T-helper 1 cell treated with Interleukin-12 subunit alpha and Interleukin-12 subunit beta and Interleukin-4 antibody, amounts not matched to agents 30 ng/mL and 1 ng/mL, for 36 hours (primary cell): ENCODE results near the gene ZC3HAV1L. TPM values are rescaled to one million over a fixed set of nuclear protein-coding genes. Genes with fewer than 3 reads are reported as not detected.
"Not testable (repeated sequence)": the region's sequence is repeated elsewhere in the genome, so short reads cannot be mapped to it uniquely, and the experiment has no call there.

ENCODE experiments used
- intact Hi-C: fragments of 100-400 bp; cut with micrococcal nuclease; formaldehyde crosslinking; loops from one replicate; pipeline ENCODE4 v1.15.1; 2024
- total RNA-seq: library from RNA; stranded (reverse); gene quantifications from 2 replicates; pipeline ENCODE4 v1.2.3, GENCODE V29; 2022

Gene ZC3HAV1L
- total RNA-seq, 1 donor from 2014 or later, result 21.4 TPM

DNA sequence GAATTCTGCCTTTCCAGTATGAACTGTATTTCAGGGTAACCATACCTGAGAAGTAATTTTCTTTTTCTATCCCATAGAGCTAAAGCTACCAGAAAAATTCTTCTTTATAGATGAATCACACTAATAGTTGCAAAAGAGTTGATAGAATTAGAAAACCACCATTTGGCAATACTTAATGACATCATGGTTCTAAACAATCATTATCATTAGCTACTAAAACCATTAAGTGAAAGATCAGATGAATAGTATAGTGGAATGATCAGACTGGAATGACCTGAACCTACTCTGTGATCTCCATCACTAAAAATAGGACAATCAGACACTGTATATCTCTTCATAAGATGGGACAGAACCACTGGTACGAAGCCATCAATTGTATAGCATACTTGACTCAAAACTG lies 19.8 kb upstream of the ZC3HAV1L start:
- intact Hi-C loops, result no loop called here

DNA sequence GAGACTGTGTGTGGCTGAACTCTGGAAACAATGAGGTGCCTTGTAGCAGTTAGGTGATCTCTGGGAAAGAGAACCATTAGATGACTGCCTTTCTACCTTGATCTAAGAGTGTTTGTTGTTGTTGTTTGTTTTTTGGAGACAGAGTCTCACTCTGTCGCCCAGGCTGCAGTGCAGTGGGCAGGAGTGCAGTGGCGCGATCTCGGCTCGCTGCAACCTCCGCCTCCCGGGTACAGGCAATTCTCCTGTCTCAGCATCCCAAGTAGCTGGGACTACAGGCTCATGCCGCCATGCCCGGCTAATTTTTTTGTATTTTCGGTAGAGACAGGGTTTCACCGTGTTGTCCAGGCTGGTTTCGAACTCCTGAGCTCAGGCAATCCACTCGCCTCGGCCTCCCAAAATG lies 18.8 kb upstream of the ZC3HAV1L start:
- intact Hi-C loops, result not testable (repeated sequence)

DNA sequence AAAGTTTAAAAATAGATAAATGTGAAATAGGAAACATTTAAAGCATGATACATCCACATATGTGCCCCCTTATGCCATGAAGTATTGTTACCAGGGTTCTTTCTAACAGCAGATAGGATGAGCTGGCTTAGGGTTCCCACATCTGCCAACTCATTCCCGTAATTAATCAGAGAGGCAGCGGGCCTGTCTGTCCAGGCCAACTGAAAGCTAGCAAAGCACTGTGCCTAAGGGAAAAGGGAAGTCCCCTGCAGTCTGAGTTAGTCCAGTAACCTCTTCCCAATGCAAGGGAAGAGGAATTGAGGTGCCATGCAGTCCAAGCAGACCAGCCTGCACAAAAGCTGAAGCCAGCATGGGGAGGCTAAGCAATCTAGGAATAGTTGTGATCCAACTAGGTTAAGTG lies 18.3 kb upstream of the ZC3HAV1L start:
- intact Hi-C loops, result no loop called here

DNA sequence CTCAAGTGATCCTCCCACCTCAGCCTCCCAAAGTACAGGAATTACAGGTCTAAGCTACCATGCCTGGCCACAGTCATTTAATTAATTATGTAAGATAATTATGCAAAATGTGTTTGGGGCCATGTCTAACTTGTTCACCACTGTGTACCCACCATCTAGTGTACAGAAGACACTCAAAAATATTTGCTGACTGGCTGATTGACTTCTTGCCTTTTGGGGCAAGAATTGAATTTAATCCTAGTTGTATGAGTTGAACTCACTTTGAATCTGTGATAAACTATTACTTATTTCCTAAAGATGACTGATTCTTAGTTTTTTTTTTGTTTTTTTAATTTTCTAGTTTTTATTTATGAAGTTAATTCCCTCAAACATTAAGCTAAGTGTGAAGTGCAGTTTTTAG lies 15.8 kb upstream of the ZC3HAV1L start:
- intact Hi-C loops, result no loop called here

DNA sequence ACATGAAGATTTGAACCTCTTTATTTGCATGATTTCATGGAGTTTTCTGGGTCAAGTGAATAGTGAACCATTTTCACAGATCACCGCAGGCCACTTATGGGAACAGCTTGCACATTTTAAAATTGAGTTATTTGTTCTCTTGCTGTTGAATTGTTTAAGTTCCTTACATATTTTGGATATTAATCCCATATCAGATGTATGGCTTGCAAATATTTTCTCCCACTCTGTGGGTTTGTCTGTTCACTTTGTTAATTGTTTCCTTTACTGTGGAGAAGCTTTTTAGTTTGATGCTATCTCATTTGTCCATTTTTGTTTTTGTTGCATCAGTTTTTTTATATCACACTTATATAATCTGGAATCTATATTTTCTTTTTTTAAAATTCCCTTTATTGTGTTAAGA lies 14.1 kb upstream of the ZC3HAV1L start:
- intact Hi-C loops, result no loop called here

DNA sequence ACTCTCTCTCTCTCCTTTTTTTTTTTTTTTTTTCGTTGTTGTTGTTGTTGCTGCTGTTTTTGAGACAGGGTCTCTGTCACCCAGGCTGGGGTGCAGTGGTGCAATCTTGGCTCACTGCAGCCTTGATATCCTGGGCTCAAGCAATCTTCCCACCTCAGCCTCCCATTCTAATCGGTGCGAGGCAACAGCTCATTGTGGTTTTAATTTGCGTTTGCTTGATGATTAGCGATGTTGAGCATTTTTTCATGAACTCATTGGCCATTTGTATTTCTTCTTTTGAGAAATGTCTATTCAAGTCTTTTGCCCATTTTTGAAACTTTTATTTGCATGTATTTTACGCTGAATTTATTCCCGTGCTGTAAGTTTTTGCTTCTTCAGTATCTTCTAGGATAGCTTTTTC lies 13.3 kb upstream of the ZC3HAV1L start:
- intact Hi-C loops, result no loop called here

DNA sequence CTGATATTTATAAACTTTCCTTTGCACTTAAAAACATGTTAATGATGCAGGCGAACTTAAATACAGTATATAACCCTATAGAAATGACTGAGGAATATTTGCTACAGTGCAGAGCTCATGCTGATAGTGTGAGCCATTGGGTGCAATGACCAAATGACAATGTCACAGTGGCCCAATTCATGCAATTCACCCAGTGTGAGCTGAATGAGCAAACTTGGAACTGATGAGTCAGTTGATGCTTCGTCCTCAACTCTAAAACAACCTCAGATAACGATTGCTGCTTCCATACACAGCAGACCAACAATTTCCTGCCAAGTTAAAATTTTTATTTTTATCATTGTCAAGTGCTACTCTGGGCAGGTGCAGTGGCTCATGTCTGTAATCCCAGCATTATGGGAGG lies 12.1 kb upstream of the ZC3HAV1L start:
- intact Hi-C loops, result loop anchor here (1.0 kb wide), 1 partner anchor 12 kb away; no protein-coding TSS in a partner anchor

DNA sequence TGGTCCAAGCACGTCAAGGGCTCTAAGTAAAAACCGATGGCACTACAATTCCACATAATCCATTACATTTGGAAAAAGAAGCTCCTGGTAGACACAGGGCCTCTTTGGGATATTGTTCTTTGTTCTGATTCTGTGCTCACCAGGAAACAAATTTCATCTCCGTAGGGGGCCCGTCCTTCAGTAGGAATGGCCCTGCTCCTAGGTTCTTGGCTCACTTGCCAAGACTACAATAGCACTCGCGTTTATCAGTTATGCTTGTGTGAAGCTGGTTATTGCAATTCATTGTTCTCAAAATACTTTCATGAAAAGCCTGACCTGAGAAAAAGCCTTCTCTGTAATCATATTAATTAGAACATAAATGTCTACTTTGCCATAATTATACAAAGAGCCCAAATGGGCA lies 10.3 kb upstream of the ZC3HAV1L start:
- intact Hi-C loops, result no loop called here

DNA sequence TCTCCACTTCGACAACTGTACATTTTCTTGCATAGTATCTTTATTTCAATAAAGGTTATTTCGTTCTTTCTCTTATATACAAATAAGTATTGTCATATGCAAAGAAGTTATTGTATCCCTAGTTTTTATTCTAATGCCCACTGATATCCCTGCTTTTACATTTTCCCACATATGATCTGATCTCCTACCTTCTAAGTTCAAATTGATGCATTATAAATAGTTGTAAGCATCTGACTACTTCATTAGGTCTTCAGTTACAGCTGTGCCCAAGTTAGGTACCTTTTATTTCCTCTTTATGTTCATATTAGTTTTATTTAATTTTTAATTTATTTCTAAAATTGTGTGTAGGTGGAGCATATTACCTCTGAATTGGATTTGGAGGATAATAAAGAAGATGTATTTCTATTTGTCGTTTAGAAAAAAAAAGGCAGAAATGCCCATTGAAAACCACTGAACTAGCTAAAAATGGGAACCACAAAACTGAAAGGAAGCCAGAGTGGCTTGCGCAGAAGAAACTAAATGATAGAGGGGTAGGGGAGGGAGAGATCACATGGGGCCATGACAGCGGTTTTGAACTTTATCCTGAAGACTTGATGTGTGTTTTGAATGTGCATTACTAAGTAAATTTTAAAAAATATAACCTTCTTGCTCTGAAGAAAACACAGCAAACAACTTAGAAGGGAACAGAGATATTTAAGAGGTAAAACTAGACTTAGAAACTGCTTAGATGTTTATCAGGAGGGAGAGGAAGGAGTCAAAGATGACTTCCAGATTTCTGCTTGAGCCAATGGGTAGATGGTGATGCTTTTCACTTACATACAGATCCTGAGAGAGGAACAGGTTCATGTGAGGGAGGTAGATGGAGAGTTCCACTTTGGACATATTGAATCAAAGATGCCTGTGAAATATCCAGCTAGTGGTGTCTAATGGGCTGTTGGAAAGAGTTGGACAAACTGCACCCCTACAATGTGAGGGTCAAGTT lies 9.3 kb upstream of the ZC3HAV1L start:
- intact Hi-C loops, result loop anchor here (1.0 to 5.0 kb wide), 15 partner anchors 9 to 586 kb away; partner anchors contain the start of genes UBN2, ZC3HAV1 and ZC3HAV1L

DNA sequence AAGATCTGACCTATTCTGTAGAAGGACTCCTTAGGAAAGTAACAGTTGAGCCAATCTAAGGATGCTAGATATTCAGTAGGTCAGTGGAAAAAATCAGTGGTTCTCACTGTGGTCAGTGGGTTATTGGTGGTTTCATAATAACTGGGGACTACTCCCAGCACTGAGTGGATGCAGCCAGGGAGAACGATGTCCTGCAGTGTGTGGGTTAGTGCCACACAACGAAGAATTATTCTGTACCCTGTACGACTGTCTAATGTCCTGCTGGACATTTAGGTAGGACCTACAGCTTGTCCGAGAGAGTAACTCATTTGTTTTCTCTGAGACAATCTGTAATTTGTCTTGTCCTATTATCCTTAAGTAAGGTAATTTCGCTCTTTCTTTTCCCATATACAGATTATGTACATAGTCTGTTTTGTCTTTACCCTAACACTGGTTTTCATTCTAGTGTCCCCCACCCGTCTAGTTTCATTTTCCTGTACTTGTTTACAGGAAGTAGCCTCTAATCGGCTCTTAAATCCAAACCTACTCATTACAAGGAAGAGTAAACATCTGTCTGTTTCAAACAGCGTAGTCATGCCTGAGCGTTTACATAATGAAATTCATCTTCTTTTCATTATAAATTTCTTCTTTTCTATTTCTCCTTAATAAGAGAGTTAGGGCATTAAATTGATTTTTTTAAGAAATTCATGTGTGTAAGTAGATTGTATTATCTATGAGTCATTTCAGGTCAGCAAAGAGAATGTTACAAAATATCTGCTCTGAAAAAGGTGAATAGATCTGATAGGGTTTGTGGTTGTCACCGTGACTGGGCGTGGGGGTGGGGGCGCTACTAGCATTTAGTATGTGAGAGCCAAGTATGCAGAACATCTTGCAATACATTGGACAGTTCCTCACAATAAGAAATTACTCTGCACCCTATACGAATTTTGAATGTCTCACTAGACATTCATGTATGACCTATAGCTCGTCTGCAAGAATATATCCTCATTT lies 8.3 kb upstream of the ZC3HAV1L start:
- intact Hi-C loops, result loop anchor here (1.0 to 5.0 kb wide), 13 partner anchors 8 to 585 kb away; partner anchors contain the start of genes UBN2, ZC3HAV1 and ZC3HAV1L

DNA sequence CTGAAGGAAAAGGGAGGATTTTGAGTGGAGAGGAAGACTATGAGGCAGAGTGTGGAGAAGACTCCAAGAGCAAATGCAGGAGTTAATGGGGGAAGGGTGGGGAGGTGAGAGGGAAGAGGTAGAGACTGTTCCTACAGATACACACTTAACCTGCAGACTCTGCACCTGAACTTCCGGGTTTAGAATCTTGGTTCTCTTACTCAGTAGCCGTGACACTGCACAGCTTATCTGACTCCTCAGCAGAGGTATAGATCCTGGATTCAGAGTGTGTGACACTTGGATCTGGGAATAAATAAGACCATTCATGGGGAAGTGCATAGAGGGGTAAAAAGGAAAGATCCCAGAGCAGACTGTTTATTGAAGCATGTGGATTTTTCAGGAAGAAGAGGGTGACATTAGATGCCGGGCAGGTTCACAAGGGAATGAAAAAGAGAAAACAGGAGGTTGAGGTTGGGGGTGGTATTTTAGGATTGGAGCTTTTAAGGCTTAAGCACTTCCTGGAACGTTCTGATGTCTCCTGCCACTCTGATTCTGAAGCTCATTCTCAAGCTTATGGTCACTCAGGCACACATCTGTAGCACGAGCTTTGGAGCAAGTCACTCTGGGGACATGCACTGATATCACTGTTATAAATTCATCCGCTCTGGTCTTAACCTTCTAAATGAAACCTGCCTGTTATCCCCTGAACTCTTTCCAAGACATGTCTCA lies 5.7 kb upstream of the ZC3HAV1L start:
- intact Hi-C loops, result loop anchor here (5.0 kb wide), 1 partner anchor 191 kb away; the partner anchor contains the start of gene UBN2

DNA sequence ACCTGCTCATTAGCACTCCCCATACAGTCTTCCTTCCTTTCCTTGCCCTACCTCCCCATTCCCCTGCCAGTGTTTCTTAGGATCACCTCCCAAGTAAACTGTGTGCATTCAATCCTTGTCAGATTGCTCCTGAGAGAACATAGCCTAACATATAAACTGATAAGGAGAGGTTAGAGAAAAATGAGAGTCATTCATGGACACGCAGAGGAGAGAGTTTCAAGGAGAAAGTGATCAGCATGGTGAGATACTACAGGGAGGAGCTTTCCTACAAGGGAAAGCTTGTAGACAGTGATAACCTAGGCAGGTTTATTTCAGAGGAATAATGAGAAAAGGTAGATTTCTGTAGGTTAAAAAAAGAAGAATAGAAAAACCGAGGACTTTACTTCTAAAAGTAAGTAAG lies 2.8 kb upstream of the ZC3HAV1L start:
- intact Hi-C loops, result no loop called here

DNA sequence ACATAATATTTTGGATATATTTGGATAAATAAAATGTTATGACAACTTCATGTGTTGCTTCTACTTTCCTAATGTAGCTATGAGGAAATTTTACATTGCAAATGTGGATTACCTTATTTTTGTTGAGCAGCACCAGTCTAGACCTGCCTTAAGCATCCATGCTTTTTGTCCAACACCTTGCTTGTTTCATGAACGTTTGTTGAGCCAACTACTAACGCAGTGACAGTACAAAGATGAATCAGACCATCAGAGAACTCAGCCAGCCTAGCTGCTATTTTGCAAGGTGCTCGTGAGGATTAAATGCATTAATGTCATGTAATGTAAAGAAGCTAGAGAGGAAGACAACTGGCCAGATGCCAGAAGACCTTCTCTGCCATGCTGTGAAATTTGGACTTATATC lies 1.1 kb upstream of the ZC3HAV1L start:
- intact Hi-C loops, result loop anchor here (1.0 kb wide), 1 partner anchor 7 kb away; no protein-coding TSS in a partner anchor

DNA sequence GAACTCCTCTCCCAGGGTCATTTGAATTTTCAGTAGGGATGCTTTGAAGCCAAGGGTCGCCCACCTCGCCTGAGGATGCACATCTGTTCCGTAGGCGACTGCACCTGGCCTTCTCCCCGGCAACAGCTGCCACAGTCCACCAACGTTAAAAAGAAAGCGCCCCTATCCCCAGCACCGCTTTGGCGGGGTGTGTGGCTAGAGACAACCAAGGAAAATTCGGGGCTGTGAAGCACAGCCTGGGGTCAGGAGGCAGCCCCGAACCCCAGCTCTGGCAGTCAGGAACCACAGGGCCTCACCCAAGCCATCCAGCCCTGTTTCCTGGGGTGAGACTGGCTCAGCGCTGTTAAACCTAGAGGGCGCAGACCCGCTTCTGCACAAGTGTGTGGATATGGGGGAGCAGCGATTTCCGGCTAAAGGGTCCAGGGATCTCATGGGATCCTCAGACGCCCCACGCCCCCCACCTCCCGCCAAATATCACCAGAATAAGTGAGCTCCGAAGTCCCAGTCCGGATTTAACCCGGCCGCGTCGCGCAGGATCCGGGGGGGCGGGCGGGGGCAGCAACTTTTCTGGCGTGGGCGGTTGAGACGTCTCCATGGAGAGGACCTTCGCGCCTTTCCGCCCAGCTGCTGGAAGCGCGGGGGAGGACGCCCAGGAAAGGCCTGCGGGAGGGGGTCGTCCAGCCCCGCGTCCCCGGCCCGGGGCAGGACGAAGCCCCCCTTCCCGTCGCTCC lies 822 bp downstream of the ZC3HAV1L start:
- intact Hi-C loops, result loop anchor here (1.0 to 2.0 kb wide), 2 partner anchors 18 to 1011 kb away; no protein-coding TSS in a partner anchor

DNA sequence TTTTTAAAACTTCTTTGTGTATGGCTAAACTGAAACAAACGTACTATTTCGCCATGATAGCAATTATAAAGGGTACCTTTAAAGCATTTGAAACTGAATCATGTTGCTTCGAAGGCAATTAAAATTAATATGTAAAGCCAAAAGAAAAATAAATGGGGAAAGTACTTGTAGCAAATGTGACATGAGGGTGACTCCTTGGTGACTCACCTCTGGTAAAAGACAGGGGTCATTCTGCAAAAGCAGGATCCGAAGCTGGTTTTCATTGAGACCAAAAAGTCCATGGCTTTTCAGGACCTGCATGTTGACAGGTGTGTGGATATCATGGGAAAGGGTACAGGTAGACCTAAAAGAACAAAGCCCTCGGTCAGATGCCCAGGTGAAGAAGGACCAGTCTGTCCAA lies 1.5 kb downstream of the ZC3HAV1L start:
- intact Hi-C loops, result loop anchor here (2.0 kb wide), 1 partner anchor 18 kb away; no protein-coding TSS in a partner anchor

DNA sequence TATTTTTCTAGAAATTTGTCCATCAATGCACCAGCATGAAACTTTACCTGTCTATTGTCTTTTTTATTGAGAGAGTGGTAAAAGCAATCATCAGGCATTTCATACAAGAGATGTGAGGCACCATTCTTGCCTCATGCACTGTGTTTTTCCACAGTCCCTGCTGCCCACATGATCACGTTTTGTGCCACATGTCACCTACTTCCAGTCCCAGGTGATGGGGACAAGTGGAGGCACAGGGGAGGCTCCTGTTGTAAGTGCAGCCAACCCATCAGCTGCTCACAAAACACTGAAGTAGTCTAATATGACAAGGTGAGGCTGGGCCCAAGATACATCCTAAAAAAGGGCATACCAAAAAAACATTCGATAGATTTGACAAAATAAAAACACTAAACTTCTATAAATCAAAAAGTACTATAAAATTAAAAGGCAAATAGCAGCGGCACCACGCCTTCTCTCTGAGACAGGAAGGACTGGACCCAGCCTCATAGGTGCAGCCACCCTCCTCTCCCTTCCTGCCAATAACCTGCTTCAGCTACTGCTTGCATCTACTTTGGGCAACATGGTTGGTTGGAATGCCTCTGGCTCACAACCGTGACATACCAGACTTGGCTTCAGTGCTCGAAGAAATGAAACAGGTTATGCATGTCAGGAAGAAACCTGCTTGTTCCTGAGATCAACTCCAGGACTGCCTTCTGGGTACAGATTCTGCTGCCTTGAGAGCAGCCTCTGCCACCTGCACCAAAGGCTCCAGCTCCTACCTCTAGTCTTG lies 2.3 kb downstream of the ZC3HAV1L start:
- intact Hi-C loops, result loop anchor here (2.0 kb wide), 1 partner anchor 17 kb away; no protein-coding TSS in a partner anchor

DNA sequence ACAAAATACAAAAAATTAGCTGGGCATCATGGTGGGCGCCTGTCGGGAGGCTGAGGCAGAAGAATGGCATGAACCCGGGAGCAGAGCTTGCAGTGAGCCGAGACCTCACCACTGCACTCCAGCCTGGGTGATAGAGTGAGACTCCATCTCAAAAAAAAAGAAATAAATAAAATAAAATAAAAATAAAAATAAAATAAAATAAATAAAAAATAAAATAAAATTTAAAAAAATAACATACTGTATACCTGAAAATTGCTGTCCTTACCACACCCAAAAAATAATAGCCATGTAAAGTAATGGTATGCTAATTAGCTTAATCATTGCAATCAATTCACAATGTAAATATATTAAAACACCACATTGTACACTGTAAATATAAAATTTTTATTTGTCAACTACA lies 3.4 kb downstream of the ZC3HAV1L start:
- intact Hi-C loops, result no loop called here

DNA sequence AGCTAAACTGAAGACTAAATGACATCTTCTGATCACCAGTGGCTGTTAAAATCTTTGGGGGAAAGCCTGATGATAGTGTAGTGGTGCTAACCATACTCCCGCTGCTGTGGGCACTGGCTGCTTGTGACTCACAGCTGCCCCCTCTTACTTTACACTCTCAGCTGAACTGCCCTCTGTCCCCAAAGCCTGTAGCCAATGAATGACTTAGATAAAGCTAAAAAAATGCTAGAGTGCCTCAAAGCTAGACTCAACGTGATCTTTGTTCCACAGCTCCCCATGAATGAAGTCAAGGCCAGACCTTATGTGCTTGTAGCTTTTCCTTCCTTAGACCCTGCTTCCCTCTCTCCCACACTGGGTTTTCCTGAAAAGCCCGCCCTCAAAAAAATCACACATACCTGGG lies 6.5 kb downstream of the ZC3HAV1L start:
- intact Hi-C loops, result no loop called here

DNA sequence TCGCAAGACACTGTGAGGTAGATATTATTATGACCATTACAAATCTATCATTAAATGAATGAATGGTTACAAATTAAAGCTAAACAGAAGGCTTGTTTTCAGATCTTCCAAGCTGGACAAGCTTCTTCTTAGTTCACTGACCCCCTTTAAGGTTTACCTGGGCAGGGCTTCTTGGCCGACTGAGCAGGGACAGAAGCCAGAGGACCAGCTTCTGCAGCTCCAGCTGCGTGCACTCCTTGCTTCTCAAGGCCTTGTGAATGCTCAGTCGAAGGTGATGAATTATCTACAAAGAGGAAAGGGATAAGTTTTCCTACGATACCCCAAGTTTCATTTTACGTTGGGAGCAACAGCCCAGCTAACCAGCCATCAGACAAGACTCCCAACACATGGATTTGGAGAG lies 9.3 kb downstream of the ZC3HAV1L start:
- intact Hi-C loops, result no loop called here
